SK-N-SH treated with all-trans-retinoic acid at 6 μM for 48 hours (cell line): Measurements from ENCODE around the gene RAPH1.

Experiments used
- ATAC-seq: fragments of 200-7000 bp; cut with Tn5 transposase; 3 replicates; pipeline ENCODE4 v1.9.1; 2020; ENCODE audit warnings: mild to moderate bottlenecking, moderate library complexity
- ARNTL ChIP-seq: fragments of 450-650 bp; formaldehyde crosslinking; IDR thresholded peaks from 2 replicates; pipeline ENCODE4 v1.5.0; 2020; ENCODE audit warnings: low read depth, mild to moderate bottlenecking, moderate library complexity, borderline replicate concordance
- CREB5 ChIP-seq: fragments of 250-450 bp; sonication (Bioruptor Pico); IDR thresholded peaks from 2 replicates; pipeline ENCODE4 v1.5.1; 2020; ENCODE audit warnings: low read depth, mild to moderate bottlenecking, moderate library complexity
- CSDC2 ChIP-seq: fragments of 250-450 bp; sonication (Bioruptor Pico); IDR thresholded peaks from 2 replicates; pipeline ENCODE4 v1.5.0; 2020; ENCODE audit warnings: mild to moderate bottlenecking, moderate library complexity
- ESRRG ChIP-seq: fragments of 250-450 bp; sonication (Bioruptor Pico); IDR thresholded peaks from 2 replicates; pipeline ENCODE4 v1.6.1; 2021; ENCODE audit warnings: mild to moderate bottlenecking
- GLIS3 ChIP-seq: fragments of 250-450 bp; sonication (Bioruptor Pico); IDR thresholded peaks from 2 replicates; pipeline ENCODE4 v1.5.0; 2020; ENCODE audit warnings: mild to moderate bottlenecking, moderate library complexity
- ISL1 ChIP-seq: fragments of 250-450 bp; sonication (Bioruptor Pico); IDR thresholded peaks from 2 replicates; pipeline ENCODE4 v2.1.2; 2022; ENCODE audit warnings: mild to moderate bottlenecking, moderate library complexity
- OSR1 ChIP-seq: fragments of 250-450 bp; sonication (Bioruptor Pico); IDR thresholded peaks from 2 replicates; pipeline ENCODE4 v1.8.0; 2022; ENCODE audit warnings: moderate library complexity, mild to moderate bottlenecking, inconsistent platforms
- PPARA ChIP-seq: fragments of 250-450 bp; sonication (Bioruptor Pico); IDR thresholded peaks from 2 replicates; pipeline ENCODE4 v1.5.0; 2020; ENCODE audit warnings: mild to moderate bottlenecking, borderline replicate concordance
- RARB ChIP-seq: fragments of 250-450 bp; sonication (Bioruptor Pico); IDR thresholded peaks from 2 replicates; pipeline ENCODE4 v1.8.0; 2021; ENCODE audit warnings: mild to moderate bottlenecking, moderate library complexity
- SNAI2 ChIP-seq: fragments of 250-450 bp; sonication (Bioruptor Pico); IDR thresholded peaks from 2 replicates; pipeline ENCODE4 v1.5.0; 2020; ENCODE audit warnings: mild to moderate bottlenecking, moderate library complexity
- TCF4 ChIP-seq: fragments of 250-450 bp; sonication (Bioruptor Pico); IDR thresholded peaks from 2 replicates; pipeline ENCODE4 v1.8.0; 2021; ENCODE audit warnings: mild to moderate bottlenecking, moderate library complexity, borderline replicate concordance
- TOX ChIP-seq: fragments of 250-450 bp; sonication (Bioruptor Pico); IDR thresholded peaks from 2 replicates; pipeline ENCODE4 v1.8.0; 2021; ENCODE audit warnings: mild to moderate bottlenecking, moderate library complexity, borderline replicate concordance
- TSHZ2 ChIP-seq: fragments of 250-450 bp; sonication (Bioruptor Pico); IDR thresholded peaks from 2 replicates; pipeline ENCODE4 v1.5.0; 2020; ENCODE audit warnings: mild to moderate bottlenecking, moderate library complexity
- ZC3H10 ChIP-seq: fragments of 250-450 bp; sonication (Bioruptor Pico); IDR thresholded peaks from 2 replicates; pipeline ENCODE4 v1.5.1; 2021; ENCODE audit warnings: mild to moderate bottlenecking, moderate library complexity
- ZFP3 ChIP-seq: fragments of 250-450 bp; sonication (Bioruptor Pico); IDR thresholded peaks from 2 replicates; pipeline ENCODE4 v1.5.0; 2020; ENCODE audit warnings: mild to moderate bottlenecking, moderate library complexity
- ZFP30 ChIP-seq: fragments of 450-650 bp; formaldehyde crosslinking; IDR thresholded peaks from 2 replicates; pipeline ENCODE4 v1.5.0; 2022; ENCODE audit warnings: mild to moderate bottlenecking, moderate library complexity
- ZNF565 ChIP-seq: fragments of 450-650 bp; formaldehyde crosslinking; conservative IDR thresholded peaks from 2 replicates; pipeline ENCODE4 v1.5.0; 2020; ENCODE audit warnings: low read depth, mild to moderate bottlenecking, moderate library complexity
- ZNF70 ChIP-seq: fragments of 450-650 bp; formaldehyde crosslinking; IDR thresholded peaks from 2 replicates; pipeline ENCODE4 v1.5.0; 2020; ENCODE audit warnings: mild to moderate bottlenecking, moderate library complexity
- ZNF8 ChIP-seq: fragments of 450-650 bp; formaldehyde crosslinking; IDR thresholded peaks from 2 replicates; pipeline ENCODE4 v1.5.0; 2020; ENCODE audit warnings: mild to moderate bottlenecking, moderate library complexity
- TF ChIP-seq, protein P1 (sequence below): fragments of 250-450 bp; sonication (Bioruptor Pico); IDR thresholded peaks from 2 replicates; pipeline ENCODE4 v1.8.0; 2020; ENCODE audit warnings: mild to moderate bottlenecking, moderate library complexity, borderline replicate concordance
- TF ChIP-seq, protein P2 (sequence below): fragments of 250-450 bp; sonication (Bioruptor Pico); IDR thresholded peaks from 2 replicates; pipeline ENCODE4 v1.8.0; 2021; ENCODE audit warnings: low read depth, mild to moderate bottlenecking, moderate library complexity, borderline replicate concordance

The RAPH1 gene

DNA sequence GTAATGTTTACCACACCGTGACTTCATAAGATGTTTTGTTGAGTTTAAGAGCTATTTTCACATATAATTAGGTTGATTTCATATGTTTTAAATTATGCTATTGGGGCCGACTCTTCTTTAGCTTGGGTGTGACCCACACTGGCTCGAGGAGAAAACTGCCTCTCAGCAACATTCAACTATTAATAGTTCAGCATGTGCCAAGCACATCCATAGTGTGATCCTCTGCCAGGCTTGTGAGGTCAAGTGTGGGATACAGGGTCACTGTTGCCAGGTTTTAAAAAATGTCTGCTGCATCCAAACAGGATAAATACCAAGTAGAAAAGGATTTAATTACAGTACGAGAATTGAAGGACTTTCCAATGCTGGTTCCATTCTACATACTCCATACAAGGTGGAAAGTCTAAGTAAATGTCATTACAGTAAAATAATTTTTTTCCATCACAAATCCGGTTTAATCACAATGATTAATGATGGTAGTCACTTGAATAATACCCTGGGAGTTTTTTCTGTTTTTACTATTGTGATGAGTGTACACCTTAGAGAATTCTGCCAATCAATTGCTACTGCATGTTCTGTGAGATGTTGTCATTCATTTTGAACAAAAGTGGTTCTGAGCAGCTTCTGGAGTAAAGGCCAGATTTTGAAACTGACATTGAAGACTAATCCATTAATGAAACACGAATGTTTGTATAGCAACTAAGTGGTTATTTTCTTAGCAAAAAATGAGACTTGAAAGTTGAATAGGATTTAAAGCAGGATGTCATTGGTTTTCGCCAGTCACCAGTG lies 122.4 kb downstream of the RAPH1 start:
- ATAC-seq, result no peak
- no peak for TF ChIP-seq CREB5 (CRISPR knock-in tag)
- TF ChIP-seq TCF4 (CRISPR knock-in tag), result no peak
- no peak for TF ChIP-seq ZFP3
- TF ChIP-seq RARB (CRISPR knock-in tag), result no peak
- no peak for TF ChIP-seq ARNTL
- TF ChIP-seq ISL1 (CRISPR knock-in tag), result no peak
- no peak for TF ChIP-seq GLIS3 (CRISPR knock-in tag)
- TF ChIP-seq SNAI2 (CRISPR knock-in tag), result no peak
- TF ChIP-seq ZNF8 (CRISPR knock-in tag), result no peak
- no peak for TF ChIP-seq TOX (CRISPR knock-in tag)
- no peak for TF ChIP-seq CSDC2 (CRISPR knock-in tag)
- no peak for TF ChIP-seq ZC3H10 (CRISPR knock-in tag)
- no peak for TF ChIP-seq PPARA (CRISPR knock-in tag)

DNA sequence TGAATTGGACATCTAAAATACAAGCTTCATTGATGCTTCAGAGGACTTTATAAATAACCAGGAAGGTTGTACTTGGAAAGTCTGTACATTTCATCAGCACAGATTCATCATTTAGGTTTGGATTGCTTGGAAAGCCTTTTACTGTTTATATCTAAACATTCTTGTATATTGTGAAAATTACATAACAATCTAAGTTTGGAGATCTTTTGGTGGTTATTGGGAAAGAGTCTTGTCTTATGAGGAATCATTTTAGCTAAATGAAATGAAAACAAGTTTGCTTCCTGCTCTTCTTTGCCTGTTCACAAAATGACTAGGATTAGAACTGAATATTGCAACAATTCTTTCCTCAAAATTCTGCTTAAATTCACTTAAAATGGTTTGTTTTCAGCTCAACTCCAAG lies 127.6 kb downstream of the RAPH1 start:
- TF ChIP-seq, protein P1, sequence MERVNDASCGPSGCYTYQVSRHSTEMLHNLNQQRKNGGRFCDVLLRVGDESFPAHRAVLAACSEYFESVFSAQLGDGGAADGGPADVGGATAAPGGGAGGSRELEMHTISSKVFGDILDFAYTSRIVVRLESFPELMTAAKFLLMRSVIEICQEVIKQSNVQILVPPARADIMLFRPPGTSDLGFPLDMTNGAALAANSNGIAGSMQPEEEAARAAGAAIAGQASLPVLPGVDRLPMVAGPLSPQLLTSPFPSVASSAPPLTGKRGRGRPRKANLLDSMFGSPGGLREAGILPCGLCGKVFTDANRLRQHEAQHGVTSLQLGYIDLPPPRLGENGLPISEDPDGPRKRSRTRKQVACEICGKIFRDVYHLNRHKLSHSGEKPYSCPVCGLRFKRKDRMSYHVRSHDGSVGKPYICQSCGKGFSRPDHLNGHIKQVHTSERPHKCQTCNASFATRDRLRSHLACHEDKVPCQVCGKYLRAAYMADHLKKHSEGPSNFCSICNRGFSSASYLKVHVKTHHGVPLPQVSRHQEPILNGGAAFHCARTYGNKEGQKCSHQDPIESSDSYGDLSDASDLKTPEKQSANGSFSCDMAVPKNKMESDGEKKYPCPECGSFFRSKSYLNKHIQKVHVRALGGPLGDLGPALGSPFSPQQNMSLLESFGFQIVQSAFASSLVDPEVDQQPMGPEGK (CRISPR knock-in tag), result no peak
- no peak for TF ChIP-seq ZNF8 (CRISPR knock-in tag)
- TF ChIP-seq ZNF70 (CRISPR knock-in tag), result no peak
- no peak for TF ChIP-seq CREB5 (CRISPR knock-in tag)
- no peak for ATAC-seq

DNA sequence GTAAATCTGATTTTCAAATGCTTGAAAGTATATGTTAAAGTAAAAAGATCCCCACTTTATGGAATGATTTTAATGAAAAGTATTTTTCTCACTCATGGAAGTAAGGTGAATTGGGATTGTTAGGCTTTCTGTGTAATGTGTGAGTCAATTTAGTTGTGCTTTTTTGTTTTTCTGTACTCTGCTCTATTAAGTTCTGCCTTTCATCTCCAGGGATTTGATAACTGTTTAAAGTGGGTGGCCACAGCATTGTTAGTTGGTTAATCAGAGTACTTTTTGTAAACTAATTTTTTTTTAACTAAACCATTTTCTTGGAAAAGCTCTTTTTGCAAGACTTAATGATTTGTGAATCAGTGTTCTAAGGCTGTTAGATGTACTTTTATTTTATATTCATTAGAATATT lies 130.1 kb downstream of the RAPH1 start:
- TF ChIP-seq ZC3H10 (CRISPR knock-in tag) (no peak), TCF4 (CRISPR knock-in tag) (no peak), CSDC2 (CRISPR knock-in tag) (no peak), RARB (CRISPR knock-in tag) (no peak), SNAI2 (CRISPR knock-in tag) (no peak), ZFP3 (no peak), ZFP30 (CRISPR knock-in tag) (no peak), ZNF70 (CRISPR knock-in tag) (no peak), ARNTL (no peak), GLIS3 (CRISPR knock-in tag) (no peak), ISL1 (CRISPR knock-in tag) (no peak), ESRRG (CRISPR knock-in tag) (no peak), TSHZ2 (no peak), TOX (CRISPR knock-in tag) (no peak), OSR1 (CRISPR knock-in tag) (no peak), PPARA (CRISPR knock-in tag) (no peak), ZNF565 (CRISPR knock-in tag) (no peak), CREB5 (CRISPR knock-in tag) (no peak)
- TF ChIP-seq, protein P1 (CRISPR knock-in tag), result no peak
- TF ChIP-seq, protein P2, sequence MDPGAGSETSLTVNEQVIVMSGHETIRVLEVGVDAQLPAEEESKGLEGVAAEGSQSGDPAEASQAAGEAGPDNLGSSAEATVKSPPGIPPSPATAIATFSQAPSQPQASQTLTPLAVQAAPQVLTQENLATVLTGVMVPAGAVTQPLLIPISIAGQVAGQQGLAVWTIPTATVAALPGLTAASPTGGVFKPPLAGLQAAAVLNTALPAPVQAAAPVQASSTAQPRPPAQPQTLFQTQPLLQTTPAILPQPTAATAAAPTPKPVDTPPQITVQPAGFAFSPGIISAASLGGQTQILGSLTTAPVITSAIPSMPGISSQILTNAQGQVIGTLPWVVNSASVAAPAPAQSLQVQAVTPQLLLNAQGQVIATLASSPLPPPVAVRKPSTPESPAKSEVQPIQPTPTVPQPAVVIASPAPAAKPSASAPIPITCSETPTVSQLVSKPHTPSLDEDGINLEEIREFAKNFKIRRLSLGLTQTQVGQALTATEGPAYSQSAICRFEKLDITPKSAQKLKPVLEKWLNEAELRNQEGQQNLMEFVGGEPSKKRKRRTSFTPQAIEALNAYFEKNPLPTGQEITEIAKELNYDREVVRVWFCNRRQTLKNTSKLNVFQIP (CRISPR knock-in tag), result no peak
- ATAC-seq, result no peak
